HepG2 (cell line): ENCODE results near the gene GPRC5D. TPM values are rescaled to one million over a fixed set of nuclear protein-coding genes. Genes with fewer than 3 reads are reported as not detected.

Source experiments
- ATAC-seq: fragments of 200-7000 bp; cut with Tn5 transposase; 3 replicates; pipeline ENCODE4 v1.9.1; 2020; ENCODE audit warnings: mild to moderate bottlenecking, moderate library complexity
- BruUV-seq: library from RNA; stranded (reverse); fragments of 400-500 nt; replicated peaks from 2 replicates; lab custom pipeline; 2021; lab: Mats Ljungman, UMichigan
- CTCF ChIA-PET: fragments of 300-600 bp; formaldehyde crosslinking; extraction: SDS; loops from one replicate; lab custom pipeline; 2021; ENCODE audit warnings: low total read pairs, inconsistent platforms, low intra/inter-chr PET ratio; lab: Yijun Ruan, JAX
- POLR2A ChIA-PET: fragments of 350-600 bp; sonication (Branson Sonifier 250); formaldehyde crosslinking; loops from one replicate; lab custom pipeline; 2020; ENCODE audit warnings: antibody characterized with exemption, inconsistent platforms; lab: Yijun Ruan, JAX
- DNase-seq: peaks from one replicate; pipeline ENCODE4 v3.0.0-alpha.2; 2015; ENCODE audit warnings: low spot score
- FAIRE-seq: peaks from 3 replicates; lab custom pipeline; 2011; peaks lifted over from hg19 to GRCh38; lab: Jason Lieb, UNC
- H2AFZ ChIP-seq: one replicate; pipeline ENCODE4 v1.6.1; 2011; ENCODE audit warnings: low read length, inconsistent platforms
- H3K27ac ChIP-seq: fragments of 300-600 bp; 3 replicates; pipeline ENCODE4 v1.8.0; 2011; ENCODE audit warnings: mixed run types, mild to moderate bottlenecking, mixed read lengths, low read length, inconsistent platforms; ENCODE audit not compliant: insufficient read depth; ENCODE audit errors: extremely low read length
- H3K27me3 ChIP-seq, 2 experiments: fragments of 200-600 bp in 1 of 2; 2 replicates in 1 of 2; 3 replicates in 1 of 2; pipeline versions ENCODE4 v1.6.0 to v1.8.0; 2011; ENCODE audit warnings: low read length in 2 of 2, mild to moderate bottlenecking in 2 of 2, moderate library complexity in 2 of 2, inconsistent platforms in 1 of 2; ENCODE audit not compliant: insufficient read depth in 2 of 2, control insufficient read depth in 1 of 2
- H3K36me3 ChIP-seq, 2 experiments: fragments of 200-600 bp in 1 of 2; replicated peaks in 1 of 2; 2 replicates in 1 of 2; 3 replicates in 1 of 2; pipeline versions ENCODE4 v1.5.1 to v1.8.0; 2011; ENCODE audit warnings: low read length in 2 of 2, inconsistent platforms in 1 of 2; ENCODE audit not compliant: insufficient read depth in 2 of 2, control insufficient read depth in 1 of 2
- H3K4me1 ChIP-seq: 2 replicates; pipeline ENCODE4 v1.5.1; 2012; ENCODE audit warnings: low read length, inconsistent platforms; ENCODE audit not compliant: insufficient read depth
- H3K4me2 ChIP-seq: 2 replicates; pipeline ENCODE4 v1.6.0; 2011; ENCODE audit warnings: low read depth, low read length, inconsistent platforms
- H3K4me3 ChIP-seq, 3 experiments: fragments of 200-600 bp in 1 of 3; sonication (generic), shearing (Covaris generic) in 1 of 3; replicated peaks in 1 of 3; 2 replicates each; pipeline ENCODE4 v1.5.1; 2011 to 2016; ENCODE audit warnings: low read length in 3 of 3, inconsistent platforms in 2 of 3, low read depth in 2 of 3, mild to moderate bottlenecking in 2 of 3, control low read depth in 1 of 3, mixed read lengths in 1 of 3; ENCODE audit not compliant: insufficient read depth in 1 of 3
- H3K79me2 ChIP-seq: one replicate; pipeline ENCODE4 v1.6.1; 2011; ENCODE audit warnings: low read length, inconsistent platforms; ENCODE audit not compliant: insufficient read depth
- H3K9ac ChIP-seq: 2 replicates; pipeline ENCODE4 v1.6.0; 2011; ENCODE audit warnings: mild to moderate bottlenecking, low read depth, low read length, inconsistent platforms; ENCODE audit not compliant: insufficient read depth
- H3K9me3 ChIP-seq: 2 replicates; pipeline ENCODE4 v1.5.1; 2012; ENCODE audit warnings: mild to moderate bottlenecking, low read length
- H4K20me1 ChIP-seq: 2 replicates; pipeline ENCODE4 v1.6.0; 2011; ENCODE audit warnings: inconsistent platforms, mild to moderate bottlenecking, low read length, moderate library complexity; ENCODE audit not compliant: insufficient read depth
- CEBPG ChIP-seq: IDR thresholded peaks from 2 replicates; pipeline ENCODE4 v1.6.1; 2016
- FOXO1 ChIP-seq: sonication (generic); formaldehyde crosslinking; IDR thresholded peaks from 2 replicates; pipeline ENCODE4 v1.4.0; 2020; ENCODE audit warnings: missing genetic modification reagents
- HMG20B ChIP-seq: conservative IDR thresholded peaks from 2 replicates; pipeline ENCODE4 v1.6.1; 2016; ENCODE audit warnings: missing genetic modification reagents, missing compliant biosample characterization
- MAFF ChIP-seq: IDR thresholded peaks from 2 replicates; pipeline ENCODE4 v1.6.1; 2011; ENCODE audit warnings: low read depth, low read length, improper control_type of control experiment
- MAFK ChIP-seq, 2 experiments: IDR thresholded peaks in 1 of 2; conservative IDR thresholded peaks in 1 of 2; 2 replicates each; pipeline ENCODE4 v1.6.1; 2011; ENCODE audit warnings: improper control_type of control experiment in 2 of 2, low read length in 2 of 2
- TAF1 ChIP-seq: sonication (generic); formaldehyde crosslinking; IDR thresholded peaks from 2 replicates; pipeline ENCODE4 v1.4.0; 2020; ENCODE audit warnings: missing genetic modification reagents
- ZNF326 ChIP-seq: sonication (generic); formaldehyde crosslinking; IDR thresholded peaks from 2 replicates; pipeline ENCODE4 v1.4.0; 2020; ENCODE audit warnings: missing genetic modification reagents, borderline replicate concordance
- WGBS: methylation state at CpG from one replicate; pipeline ENCODE4 v1.1.6; 2017; ENCODE audit warnings: low lambda C conversion rate; 5-methylcytosine and 5-hydroxymethylcytosine counted together
- in situ Hi-C: cut with HindIII; loops from 2 replicates; pipeline ENCODE4 v1.10.0; 2017; ENCODE audit warnings: low pct_unique_long_range_greater_than_20kb; ENCODE audit not compliant: extremely low pct_ligation_motif_present
- intact Hi-C: fragments of 100-400 bp; cut with micrococcal nuclease; formaldehyde crosslinking; loops from one replicate; pipeline ENCODE4 v1.10.0; 2022; ENCODE audit not compliant: unreplicated experiment
- polyA plus RNA-seq, 8 experiments: library from polyadenylated mRNA; depleted of rRNA in 3 of 8; stranded (reverse) in 7 of 8; unstranded in 1 of 8; fragments of >200 nt; fragmentation: Illumina TruSeq in 4 of 8; extraction: Trizol in 4 of 8; gene quantifications; 2 replicates each; pipeline versions ENCODE4 v1.2.1 to v1.2.3, GENCODE V29; 2011 to 2016; ENCODE audit warnings: low read depth in 4 of 8, missing spikeins in 1 of 8, mixed read lengths in 1 of 8; ENCODE audit not compliant: insufficient read depth in 1 of 8
- total RNA-seq, 5 experiments: library from RNA; depleted of rRNA; stranded (reverse); fragments of >200 nt; fragmentation: Illumina TruSeq; extraction: Trizol; gene quantifications; 2 replicates each; pipeline ENCODE4 v1.2.3, GENCODE V29; 2016; ENCODE audit warnings: low read depth in 1 of 5
- TF ChIP-seq, protein P1 (sequence below): IDR thresholded peaks from 2 replicates; pipeline ENCODE4 v1.4.0; 2020; ENCODE audit warnings: mild to moderate bottlenecking, missing genetic modification reagents

GPRC5D gene
- total and polyA plus RNA-seq, 2 of the 13 experiments (the other 11 are each of a cell fraction or from before 2014, with no cell fraction given), result not detected

DNA sequence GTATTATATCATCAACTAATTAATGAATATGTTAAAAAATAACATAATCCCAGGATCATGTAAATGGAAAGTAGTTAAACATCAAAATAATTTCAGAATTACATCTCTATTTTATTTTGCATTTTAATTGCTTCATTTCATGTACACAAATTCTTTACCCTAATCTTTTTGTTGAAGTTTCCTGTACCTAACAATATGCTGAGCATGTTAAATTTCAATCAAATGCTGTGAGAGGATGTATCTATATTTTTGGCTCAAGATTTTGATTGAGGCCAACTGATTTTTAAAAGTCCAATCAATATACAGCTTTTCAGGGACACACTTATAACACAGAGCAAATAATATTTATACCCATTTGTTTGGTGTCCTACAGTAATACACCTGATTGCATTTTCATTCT lies 6.4 kb downstream of the GPRC5D start:
- H3K27ac ChIP-seq, result no peak overlapping the region
- no peaks in the 10 kb centered on the region for H3K9me3 ChIP-seq
- ATAC-seq (no peak), DNase-seq (no peak), FAIRE-seq (no peak)
- ChIA-PET CTCF (no interaction called here), POLR2A (no interaction called here)
- in situ Hi-C loops, result no loop called here
- no peaks in the 10 kb centered on the region for H3K79me2 ChIP-seq
- no TSS peak for BruUV-seq
- H2AFZ ChIP-seq, result no peak overlapping the region
- no peak overlapping the region for H3K9ac ChIP-seq
- peaks cover 46% of the 10 kb centered on the region for H3K4me1 ChIP-seq
- peaks cover 0 to 4% of the 10 kb centered on the region in 2 experiments; a peak in 2 of 5 replicates for H3K36me3 ChIP-seq
- no peak for TF ChIP-seq TAF1 (CRISPR knock-in tag)
- TF ChIP-seq HMG20B (CRISPR knock-in tag), result no peak
- TF ChIP-seq MAFF, result peak; percentile 35; the same call in 1 of the 2 replicates
- peak; percentile 51 to 60; a peak in 3 of 4 replicates for TF ChIP-seq MAFK (conservative IDR thresholded peaks at IDR 0.05 in 1 of 2, IDR thresholded peaks at IDR 0.05 in 1 of 2; ENCODE audit: low read length in 2 of 2)
- no peaks in the 10 kb centered on the region for H4K20me1 ChIP-seq
- H3K4me2 ChIP-seq, result no peak overlapping the region
- H3K4me3 ChIP-seq, result no peak overlapping the region
- intact Hi-C loops, result no loop called here
- no peaks in the 10 kb centered on the region for H3K27me3 ChIP-seq

DNA sequence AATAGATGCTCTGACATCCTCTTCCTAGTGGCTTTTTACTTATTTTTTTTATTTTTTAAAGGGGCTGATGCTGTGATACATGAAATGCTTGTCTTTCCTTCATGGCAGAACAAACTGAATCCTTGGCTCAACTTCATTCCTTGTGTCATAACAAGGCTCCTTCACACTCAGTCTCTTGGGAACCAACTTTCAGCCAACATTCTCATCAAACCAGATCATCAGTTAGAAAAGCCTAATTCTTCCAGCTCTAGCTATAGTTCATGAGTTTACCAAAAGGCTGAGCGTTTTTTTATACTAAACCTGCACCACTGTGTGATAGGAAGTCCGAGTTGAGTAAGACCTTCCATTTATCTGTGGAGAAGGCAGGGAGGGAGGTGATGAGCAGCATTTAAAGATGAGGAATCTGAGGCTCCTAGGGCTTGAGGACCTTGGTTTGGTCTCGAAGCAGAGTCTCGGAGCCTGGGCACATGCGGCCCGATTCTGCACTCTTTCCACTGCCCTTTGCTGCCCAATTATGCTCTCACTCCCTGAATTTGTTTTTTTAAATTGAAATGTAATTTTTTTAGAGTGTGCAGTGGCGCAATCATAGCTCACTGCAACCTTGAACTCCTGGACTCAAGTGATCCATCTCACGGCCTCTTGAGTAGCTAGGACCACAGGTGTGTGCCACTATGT lies 8.2 kb downstream of the GPRC5D start:
- FAIRE-seq, result peak; percentile 21
- Histone ChIP-seq H2AFZ (no peak overlapping the region), H3K79me2 (no peaks in the 10 kb centered on the region), H3K36me3 (no peaks in the 10 kb centered on the region), H3K27me3 (no peaks in the 10 kb centered on the region), H3K4me1 (peaks cover 37% of the 10 kb centered on the region), H3K4me3 (no peak overlapping the region), H3K4me2 (no peak overlapping the region), H3K9me3 (no peaks in the 10 kb centered on the region), H4K20me1 (no peaks in the 10 kb centered on the region), H3K9ac (no peak overlapping the region), H3K27ac (no peak overlapping the region)
- in situ Hi-C loops, result no loop called here
- intact Hi-C loops, result no loop called here
- ChIA-PET CTCF (no interaction called here), POLR2A (no interaction called here)
- no peak for DNase-seq
- no TSS peak for BruUV-seq
- 86% methylated on average over 8 of the region's 8 CpGs for WGBS
- no peak for ATAC-seq
- TF ChIP-seq CEBPG (CRISPR knock-in tag), result 0 out of 2 replicates have a peak, but pooled peaks have one; percentile 11
- no peak for TF ChIP-seq ZNF326 (CRISPR knock-in tag)
- no peak for TF ChIP-seq FOXO1
- TF ChIP-seq, protein P1, sequence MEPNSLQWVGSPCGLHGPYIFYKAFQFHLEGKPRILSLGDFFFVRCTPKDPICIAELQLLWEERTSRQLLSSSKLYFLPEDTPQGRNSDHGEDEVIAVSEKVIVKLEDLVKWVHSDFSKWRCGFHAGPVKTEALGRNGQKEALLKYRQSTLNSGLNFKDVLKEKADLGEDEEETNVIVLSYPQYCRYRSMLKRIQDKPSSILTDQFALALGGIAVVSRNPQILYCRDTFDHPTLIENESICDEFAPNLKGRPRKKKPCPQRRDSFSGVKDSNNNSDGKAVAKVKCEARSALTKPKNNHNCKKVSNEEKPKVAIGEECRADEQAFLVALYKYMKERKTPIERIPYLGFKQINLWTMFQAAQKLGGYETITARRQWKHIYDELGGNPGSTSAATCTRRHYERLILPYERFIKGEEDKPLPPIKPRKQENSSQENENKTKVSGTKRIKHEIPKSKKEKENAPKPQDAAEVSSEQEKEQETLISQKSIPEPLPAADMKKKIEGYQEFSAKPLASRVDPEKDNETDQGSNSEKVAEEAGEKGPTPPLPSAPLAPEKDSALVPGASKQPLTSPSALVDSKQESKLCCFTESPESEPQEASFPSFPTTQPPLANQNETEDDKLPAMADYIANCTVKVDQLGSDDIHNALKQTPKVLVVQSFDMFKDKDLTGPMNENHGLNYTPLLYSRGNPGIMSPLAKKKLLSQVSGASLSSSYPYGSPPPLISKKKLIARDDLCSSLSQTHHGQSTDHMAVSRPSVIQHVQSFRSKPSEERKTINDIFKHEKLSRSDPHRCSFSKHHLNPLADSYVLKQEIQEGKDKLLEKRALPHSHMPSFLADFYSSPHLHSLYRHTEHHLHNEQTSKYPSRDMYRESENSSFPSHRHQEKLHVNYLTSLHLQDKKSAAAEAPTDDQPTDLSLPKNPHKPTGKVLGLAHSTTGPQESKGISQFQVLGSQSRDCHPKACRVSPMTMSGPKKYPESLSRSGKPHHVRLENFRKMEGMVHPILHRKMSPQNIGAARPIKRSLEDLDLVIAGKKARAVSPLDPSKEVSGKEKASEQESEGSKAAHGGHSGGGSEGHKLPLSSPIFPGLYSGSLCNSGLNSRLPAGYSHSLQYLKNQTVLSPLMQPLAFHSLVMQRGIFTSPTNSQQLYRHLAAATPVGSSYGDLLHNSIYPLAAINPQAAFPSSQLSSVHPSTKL, result 0 out of 2 replicates have a peak, but pooled peaks have one; percentile 11
